Measurements from ENCODE around the gene ATG5.

Gene ATG5

DNA sequence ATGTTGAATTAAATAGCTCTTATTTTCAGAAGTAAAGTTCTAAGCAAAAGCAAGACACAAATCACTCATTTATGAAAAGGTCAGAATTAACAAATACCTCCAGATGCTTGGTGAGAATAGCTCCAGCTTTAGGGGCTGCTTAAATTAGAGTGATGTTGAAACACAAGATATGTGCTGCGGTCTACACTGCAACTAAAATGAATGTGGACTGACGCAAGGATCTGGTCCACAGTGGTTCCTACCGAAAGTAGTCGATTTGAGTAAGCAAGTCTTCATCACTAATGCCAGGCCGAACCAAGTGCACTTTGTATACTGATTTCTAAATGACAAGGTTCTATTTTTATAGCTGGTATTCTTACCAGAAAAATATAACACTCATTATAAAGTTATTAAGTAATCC, 143.1 kb downstream of the ATG5 start:
- CTCF ChIA-PET = interaction anchor here (0.6 kb wide), 2 partner anchors 51 to 694 kb away, joined by 3 to 4 read pairs; no protein-coding TSS in a partner anchor
- POLR2A ChIA-PET (ENCODE audit: low non-redundant PET) = no interaction called here
- DNase-seq (ENCODE audit: low spot score) = no peak

DNA sequence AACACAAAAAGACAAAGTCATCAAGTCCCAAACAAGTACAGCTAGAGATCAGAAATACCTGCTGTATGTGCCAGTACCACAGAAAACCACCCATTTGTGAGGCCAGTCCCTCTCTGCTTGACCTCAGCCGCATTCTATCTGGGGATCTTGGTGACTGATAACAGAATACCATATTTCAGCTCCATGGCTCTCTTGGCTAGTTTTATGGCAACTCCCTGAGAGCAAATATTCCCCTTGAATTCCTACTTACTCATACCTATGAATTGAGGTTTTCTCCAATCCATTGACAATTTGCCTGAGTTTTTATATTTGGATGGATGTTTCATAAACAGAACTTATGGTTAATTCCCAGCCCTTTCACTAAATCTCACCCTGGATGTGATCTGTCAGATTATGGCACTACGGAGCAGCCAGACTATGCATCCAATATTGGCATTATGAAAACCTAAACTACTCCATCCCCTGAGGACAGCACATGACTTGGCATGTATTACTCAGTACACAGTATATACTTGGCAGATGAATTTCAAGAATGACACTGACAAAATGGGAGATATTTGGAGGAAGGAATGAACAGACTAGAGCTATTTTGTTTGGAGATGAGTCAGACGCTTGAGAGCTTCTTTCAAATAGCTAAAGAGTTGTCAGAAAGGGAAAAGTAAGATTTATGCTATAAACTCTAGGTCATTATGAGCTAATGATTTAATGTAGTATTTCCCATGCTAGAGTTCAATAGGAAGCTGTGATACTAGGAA, 143.7 kb downstream of the ATG5 start:
- ChIA-PET POLR2A (ENCODE audit: low non-redundant PET) (no interaction called here), CTCF (interaction anchor here (0.6 kb wide), 1 partner anchor 38 kb away, joined by 3 read pairs; no protein-coding TSS in a partner anchor)
- peak; percentile 38 for DNase-seq (ENCODE audit: low spot score)
- H3K27ac ChIP-seq = no peak overlapping the region
- TF ChIP-seq, protein P1, sequence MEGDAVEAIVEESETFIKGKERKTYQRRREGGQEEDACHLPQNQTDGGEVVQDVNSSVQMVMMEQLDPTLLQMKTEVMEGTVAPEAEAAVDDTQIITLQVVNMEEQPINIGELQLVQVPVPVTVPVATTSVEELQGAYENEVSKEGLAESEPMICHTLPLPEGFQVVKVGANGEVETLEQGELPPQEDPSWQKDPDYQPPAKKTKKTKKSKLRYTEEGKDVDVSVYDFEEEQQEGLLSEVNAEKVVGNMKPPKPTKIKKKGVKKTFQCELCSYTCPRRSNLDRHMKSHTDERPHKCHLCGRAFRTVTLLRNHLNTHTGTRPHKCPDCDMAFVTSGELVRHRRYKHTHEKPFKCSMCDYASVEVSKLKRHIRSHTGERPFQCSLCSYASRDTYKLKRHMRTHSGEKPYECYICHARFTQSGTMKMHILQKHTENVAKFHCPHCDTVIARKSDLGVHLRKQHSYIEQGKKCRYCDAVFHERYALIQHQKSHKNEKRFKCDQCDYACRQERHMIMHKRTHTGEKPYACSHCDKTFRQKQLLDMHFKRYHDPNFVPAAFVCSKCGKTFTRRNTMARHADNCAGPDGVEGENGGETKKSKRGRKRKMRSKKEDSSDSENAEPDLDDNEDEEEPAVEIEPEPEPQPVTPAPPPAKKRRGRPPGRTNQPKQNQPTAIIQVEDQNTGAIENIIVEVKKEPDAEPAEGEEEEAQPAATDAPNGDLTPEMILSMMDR (conservative IDR thresholded peaks at IDR 0.05; ENCODE audit: low read depth) = no peak

More for the DNA sequence above, 143.1 kb downstream of the ATG5 start:
- TF ChIP-seq, protein P1 (conservative IDR thresholded peaks at IDR 0.05; ENCODE audit: low read depth) = no peak
- H3K27ac ChIP-seq = no peak overlapping the region

DNA sequence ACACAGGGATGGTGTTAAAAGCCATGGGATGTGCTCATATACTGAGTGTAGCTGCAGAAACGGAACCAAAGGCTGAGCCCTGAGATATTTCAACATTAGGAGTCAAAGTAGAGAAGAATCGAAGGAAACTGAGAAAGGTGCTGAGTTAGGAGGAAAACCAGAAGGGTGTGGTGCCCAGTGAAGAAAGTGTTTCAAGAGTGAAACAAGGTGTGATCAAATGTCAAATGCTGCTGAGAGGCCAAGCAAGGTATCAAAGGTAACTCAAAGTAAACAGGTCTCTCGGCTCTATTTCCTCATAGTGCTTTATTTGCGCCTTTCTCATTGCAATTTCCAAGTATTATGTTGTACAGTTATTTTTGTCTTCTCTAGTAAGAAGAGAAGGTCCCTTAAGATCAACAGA, 145.4 kb downstream of the ATG5 start:
- CTCF ChIA-PET = interaction anchor here (0.6 to 0.9 kb wide), 2 partner anchors 98 to 639 kb away, joined by 3 to 4 read pairs; no protein-coding TSS in a partner anchor
- TF ChIP-seq, protein P1 (conservative IDR thresholded peaks at IDR 0.05; ENCODE audit: low read depth) = no peak
- no peak for DNase-seq (ENCODE audit: low spot score)
- POLR2A ChIA-PET (ENCODE audit: low non-redundant PET) = no interaction called here
- H3K27ac ChIP-seq = no peak overlapping the region

DNA sequence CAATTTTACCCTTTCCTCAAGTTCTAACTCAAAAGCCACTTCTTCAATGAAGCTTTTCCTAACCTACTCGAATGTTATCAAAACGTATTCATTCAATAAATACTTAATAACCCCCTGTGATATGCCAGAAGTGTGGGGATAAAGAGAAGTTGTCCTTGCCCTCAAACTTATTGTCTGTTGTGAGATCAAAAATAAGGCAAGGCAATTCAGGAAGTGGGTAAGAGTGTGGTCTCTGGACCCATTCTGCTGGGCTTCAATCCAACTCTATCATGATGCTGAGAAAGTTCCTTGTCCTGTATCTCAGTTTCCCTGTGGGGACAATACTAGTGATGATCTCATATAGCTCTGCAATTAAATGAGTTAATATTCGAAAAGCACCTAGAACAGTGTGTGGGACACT, 146.7 kb downstream of the ATG5 start:
- POLR2A ChIA-PET (ENCODE audit: low non-redundant PET) = interaction anchor here (0.6 kb wide), 1 partner anchor 43 kb away, joined by 3 read pairs; no protein-coding TSS in a partner anchor
- TF ChIP-seq, protein P1 (conservative IDR thresholded peaks at IDR 0.05; ENCODE audit: low read depth) = no peak
- H3K27ac ChIP-seq = no peak overlapping the region
- CTCF ChIA-PET = no interaction called here
- DNase-seq (ENCODE audit: low spot score) = no peak

DNA sequence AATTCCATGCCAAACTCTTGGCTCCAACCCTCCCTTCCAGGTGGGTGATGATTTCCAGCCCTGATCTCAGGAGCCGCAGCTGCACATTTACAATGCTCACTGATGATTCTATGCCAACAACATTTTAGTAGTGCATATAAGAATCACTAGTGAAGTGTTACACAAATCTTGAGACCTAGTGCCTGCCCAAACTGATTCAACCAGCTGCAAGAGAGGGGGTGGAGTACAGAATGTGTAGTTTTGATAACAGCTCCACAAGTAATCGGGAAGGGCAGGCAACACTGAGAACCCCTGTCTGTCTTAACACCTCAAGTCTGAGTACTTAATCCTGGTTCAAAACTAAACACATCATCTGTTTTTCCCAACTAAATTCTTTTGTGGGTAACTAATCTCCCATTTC, 147.8 kb downstream of the ATG5 start:
- no peak for DNase-seq (ENCODE audit: low spot score)
- no peak overlapping the region for H3K27ac ChIP-seq
- TF ChIP-seq, protein P1 (conservative IDR thresholded peaks at IDR 0.05; ENCODE audit: low read depth) = no peak
- ChIA-PET POLR2A (ENCODE audit: low non-redundant PET) (no interaction called here), CTCF (interaction anchor here (0.6 kb wide), 1 partner anchor 87 kb away, joined by 5 read pairs; no protein-coding TSS in a partner anchor)

DNA sequence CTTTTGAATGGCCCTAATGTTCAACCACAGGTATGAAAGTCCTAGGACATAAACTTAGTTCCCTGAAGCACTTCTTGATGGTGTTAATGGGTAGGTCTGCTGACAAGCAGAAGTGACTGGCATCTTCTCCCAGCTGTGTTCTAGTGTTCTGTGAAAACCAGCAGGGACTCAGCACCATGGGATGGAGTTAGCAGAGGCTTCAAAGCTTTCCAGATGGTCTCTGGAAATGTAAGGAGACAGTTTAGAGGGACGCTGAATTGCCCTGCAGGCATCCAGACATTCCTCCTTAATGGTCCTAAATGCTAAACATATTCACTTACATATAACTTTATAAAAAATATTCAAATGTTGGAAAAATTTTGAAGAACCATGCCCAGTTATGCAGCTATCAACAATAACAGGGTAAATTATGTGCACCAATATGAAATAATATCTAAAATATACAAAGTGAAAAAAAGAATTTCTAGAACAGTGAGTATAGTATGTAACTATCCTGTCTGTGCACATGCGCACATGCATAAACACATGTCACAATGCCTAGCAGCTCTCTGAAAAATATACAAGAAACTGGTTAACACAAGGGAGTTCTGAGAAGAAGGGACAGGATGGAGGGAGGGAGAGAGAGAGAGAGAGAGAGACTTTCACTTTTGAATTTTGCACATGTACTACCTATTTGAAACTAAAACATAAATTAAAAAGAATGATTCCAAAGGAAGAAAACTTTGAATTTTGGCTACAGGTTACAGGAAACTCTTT, 152.3 kb downstream of the ATG5 start:
- no peak overlapping the region for H3K27ac ChIP-seq
- POLR2A ChIA-PET (ENCODE audit: low non-redundant PET) = no interaction called here
- CTCF ChIA-PET = interaction anchor here (0.7 kb wide), 1 partner anchor 13 kb away, joined by 3 read pairs; no protein-coding TSS in a partner anchor
- TF ChIP-seq, protein P1 (conservative IDR thresholded peaks at IDR 0.05; ENCODE audit: low read depth) = no peak
- DNase-seq (ENCODE audit: low spot score) = no peak

Data from RWPE1 (cell line).